HCT116 (cell line): ENCODE measurements around the gene TPM4. TPM values are rescaled to one million over a fixed set of nuclear protein-coding genes. Genes with fewer than 3 reads are reported as not detected.

Experiments
- ATAC-seq: fragments of 200-7000 bp; cut with Tn5 transposase; 2 replicates; pipeline ENCODE4 v1.9.1; 2020; ENCODE audit warnings: mild to moderate bottlenecking, moderate library complexity
- BruUV-seq: library from RNA; stranded (reverse); fragments of 400-500 nt; replicated peaks from 2 replicates; lab custom pipeline; 2021; lab: Mats Ljungman, UMichigan
- CTCF ChIA-PET: fragments of 300-600 bp; sonication (Branson Sonifier 250); formaldehyde crosslinking; loops from one replicate; lab custom pipeline; 2021; ENCODE audit warnings: antibody characterized with exemption; lab: Charles Lee
- POLR2A ChIA-PET: fragments of 300-600, 350-600 bp; sonication (Branson Sonifier 250); formaldehyde crosslinking; loops from one replicate; lab custom pipeline; 2021; ENCODE audit warnings: antibody characterized with exemption; lab: Charles Lee
- RAD21 ChIA-PET, 2 experiments: fragments of 300-600 bp; sonication (Branson Sonifier 250); formaldehyde crosslinking; loops; one replicate each; lab custom pipeline; 2023; ENCODE audit warnings: low total read pairs in 2 of 2; ENCODE audit not compliant: uncharacterized antibody in 2 of 2, unreplicated experiment in 2 of 2, low non-redundant PET in 1 of 2; lab: Charles Lee
- DNase-seq: peaks from one replicate; pipeline ENCODE4 v3.0.0-alpha.2; 2010; ENCODE audit warnings: low read depth, low spot score
- H2AFZ ChIP-seq: fragments of 200-600 bp; shearing (Covaris generic), sonication (generic); 2 replicates; pipeline ENCODE4 v1.6.1; 2017; ENCODE audit warnings: low read depth, mixed run types, mixed read lengths, antibody characterized with exemption, low read length; ENCODE audit not compliant: poor library complexity, severe bottlenecking
- H3K27ac ChIP-seq: 2 replicates; pipeline ENCODE4 v1.5.1; 2012; ENCODE audit warnings: low read depth, low read length
- H3K27me3 ChIP-seq: fragments of 200-600 bp; sonication (generic); 2 replicates; pipeline ENCODE4 v1.6.1; 2016; ENCODE audit warnings: mixed run types, low read length, mixed read lengths; ENCODE audit not compliant: insufficient read depth
- H3K36me3 ChIP-seq, 2 experiments: fragments of 200-500 bp in 1 of 2; fragments of 200-600 bp in 1 of 2; sonication (Bioruptor generic) in 1 of 2; sonication (generic) in 1 of 2; 2 replicates each; pipeline versions ENCODE4 v1.5.1 to v1.6.1; 2014 to 2016; ENCODE audit warnings: low read length in 2 of 2, inconsistent platforms in 1 of 2, mixed read lengths in 1 of 2, mixed run types in 1 of 2; ENCODE audit not compliant: insufficient read depth in 2 of 2, control insufficient read depth in 1 of 2
- H3K4me1 ChIP-seq, 2 experiments: fragments of 200-600 bp in 1 of 2; sonication (generic) in 1 of 2; 2 replicates each; pipeline versions ENCODE4 v1.5.1 to v1.6.1; 2012 to 2017; ENCODE audit warnings: low read length in 2 of 2, inconsistent platforms in 1 of 2, mild to moderate bottlenecking in 1 of 2, mixed read lengths in 1 of 2, mixed run types in 1 of 2, moderate library complexity in 1 of 2; ENCODE audit not compliant: insufficient read depth in 2 of 2, control insufficient read depth in 1 of 2
- H3K4me2 ChIP-seq: fragments of 200-600 bp; sonication (generic); 2 replicates; pipeline ENCODE4 v1.6.1; 2017; ENCODE audit warnings: mixed run types, low read length, mixed read lengths
- H3K4me3 ChIP-seq, 2 experiments: fragments of 200-600 bp in 1 of 2; sonication (generic) in 1 of 2; replicated peaks in 1 of 2; 2 replicates each; pipeline ENCODE4 v1.5.1; 2011 to 2016; ENCODE audit warnings: low read length in 2 of 2, control low read depth in 1 of 2, low read depth in 1 of 2, mild to moderate bottlenecking in 1 of 2, mixed read lengths in 1 of 2, mixed run types in 1 of 2
- H3K79me2 ChIP-seq: fragments of 200-600 bp; sonication (generic); 2 replicates; pipeline ENCODE4 v1.6.1; 2017; ENCODE audit warnings: mild to moderate bottlenecking, mixed run types, low read length, moderate library complexity, mixed read lengths; ENCODE audit not compliant: insufficient read depth
- H3K9ac ChIP-seq: fragments of 200-600 bp; sonication (generic); 2 replicates; pipeline ENCODE4 v1.6.1; 2016; ENCODE audit warnings: low read length, mixed read lengths
- H3K9me2 ChIP-seq: fragments of 200-600 bp; sonication (generic), shearing (Covaris generic); 2 replicates; pipeline ENCODE4 v1.6.1; 2017; ENCODE audit warnings: mixed run types, mild to moderate bottlenecking, moderate library complexity; ENCODE audit not compliant: insufficient read depth
- H3K9me3 ChIP-seq, 2 experiments: fragments of 200-500 bp in 1 of 2; fragments of 200-600 bp in 1 of 2; sonication (Bioruptor generic) in 1 of 2; sonication (generic) in 1 of 2; 2 replicates each; pipeline ENCODE4 v1.6.1; 2014 to 2017; ENCODE audit warnings: low read length in 2 of 2, mixed read lengths in 2 of 2, inconsistent platforms in 1 of 2, low read depth in 1 of 2, mild to moderate bottlenecking in 1 of 2, mixed run types in 1 of 2, moderate library complexity in 1 of 2; ENCODE audit not compliant: control insufficient read depth in 1 of 2, insufficient read depth in 1 of 2
- H4K20me1 ChIP-seq: fragments of 200-600 bp; sonication (generic), shearing (Covaris generic); 2 replicates; pipeline ENCODE4 v1.6.1; 2017; ENCODE audit warnings: mixed run types, mild to moderate bottlenecking, moderate library complexity; ENCODE audit not compliant: insufficient read depth
- CEBPB ChIP-seq: IDR thresholded peaks from 2 replicates; pipeline ENCODE4 v1.6.1; 2012; ENCODE audit warnings: low read depth
- ELF1 ChIP-seq: IDR thresholded peaks from 2 replicates; pipeline ENCODE4 v1.6.1; 2012; ENCODE audit warnings: low read depth, borderline replicate concordance
- EZH2phosphoT487 ChIP-seq: fragments of 200-600 bp; IDR thresholded peaks from 2 replicates; pipeline ENCODE4 v1.6.1; 2018; ENCODE audit warnings: antibody characterized with exemption, borderline replicate concordance
- JUND ChIP-seq: IDR thresholded peaks from 2 replicates; pipeline ENCODE4 v1.6.1; 2012
- MAX ChIP-seq: IDR thresholded peaks from 2 replicates; pipeline ENCODE4 v1.6.1; 2012
- POLR2A ChIP-seq: IDR thresholded peaks from 2 replicates; pipeline ENCODE4 v1.7.0; 2011; ENCODE audit warnings: borderline replicate concordance; ENCODE audit not compliant: insufficient read depth, insufficient read length; ENCODE audit errors: extremely low read depth
- POLR2AphosphoS5 ChIP-seq: IDR thresholded peaks from 2 replicates; pipeline ENCODE4 v1.6.1; 2011; ENCODE audit warnings: mild to moderate bottlenecking, low read depth, low read length, moderate library complexity
- SIN3A ChIP-seq: IDR thresholded peaks from 2 replicates; pipeline ENCODE4 v1.6.1; 2012; ENCODE audit warnings: low read depth
- SRF ChIP-seq: IDR thresholded peaks from 2 replicates; pipeline ENCODE4 v1.6.1; 2012; ENCODE audit warnings: low read depth
- ZNF274 ChIP-seq: fragments of 200-500 bp; sonication (Bioruptor generic); IDR thresholded peaks from 2 replicates; pipeline ENCODE4 v1.6.1; 2014; ENCODE audit warnings: mild to moderate bottlenecking, low read depth, low read length, inconsistent platforms
- intact Hi-C: fragments of 100-400 bp; cut with micrococcal nuclease; formaldehyde crosslinking; loops from 2 replicates; pipeline ENCODE4 v1.10.0; 2022
- total RNA-seq: library from RNA; stranded (reverse); gene quantifications from one replicate; pipeline ENCODE4 v1.2.1, GENCODE V29; 2021; ENCODE audit not compliant: unreplicated experiment
- TF ChIP-seq, protein P1 (sequence below), 3 experiments: fragments of 200-600 bp in 1 of 3; sonication (generic) in 1 of 3; IDR thresholded peaks in 2 of 3; conservative IDR thresholded peaks in 1 of 3; 2 replicates each; pipeline ENCODE4 v1.5.1; 2012 to 2017; ENCODE audit warnings: low read depth in 2 of 3, low read length in 2 of 3, antibody characterized with exemption in 1 of 3, borderline replicate concordance in 1 of 3, control low read depth in 1 of 3, mild to moderate bottlenecking in 1 of 3, mixed read lengths in 1 of 3, mixed run types in 1 of 3, moderate library complexity in 1 of 3; ENCODE audit not compliant: insufficient read depth in 1 of 3

Gene TPM4
- total RNA-seq, 1 experiment from 2014 or later: 275 TPM

- Histone ChIP-seq H3K9me3 (no peaks in the 10 kb centered on the region), H2AFZ (no peak overlapping the region), H3K27me3 (no peaks in the 10 kb centered on the region), H4K20me1 (no peaks in the 10 kb centered on the region), H3K79me2 (peaks cover 81% of the 10 kb centered on the region), H3K36me3 (peaks cover 35 to 60% of the 10 kb centered on the region in 2 experiments; a peak in 3 of 4 replicates), H3K27ac (no peak overlapping the region), H3K4me3 (no peak overlapping the region), H3K4me1 (peaks cover 11% of the 10 kb centered on the region in 2 experiments), H3K4me2 (no peak overlapping the region), H3K9ac (no peak overlapping the region), H3K9me2 (no peaks in the 10 kb centered on the region)
- ChIA-PET RAD21 (no interaction called here), CTCF (interaction anchor here (1.5 kb wide), 1 partner anchor 43 kb away, joined by 3 read pairs; no protein-coding TSS in a partner anchor), POLR2A (interaction anchor here (0.7 kb wide), 1 partner anchor 248 kb away, joined by 3 read pairs; no protein-coding TSS in a partner anchor)
- no peak for ATAC-seq
- no peak for DNase-seq
- no peak for TF ChIP-seq ZNF274
- no peak for TF ChIP-seq SRF
- no peak for TF ChIP-seq JUND
- TF ChIP-seq MAX: no peak
- no peak for TF ChIP-seq ELF1
- TF ChIP-seq, protein P1, sequence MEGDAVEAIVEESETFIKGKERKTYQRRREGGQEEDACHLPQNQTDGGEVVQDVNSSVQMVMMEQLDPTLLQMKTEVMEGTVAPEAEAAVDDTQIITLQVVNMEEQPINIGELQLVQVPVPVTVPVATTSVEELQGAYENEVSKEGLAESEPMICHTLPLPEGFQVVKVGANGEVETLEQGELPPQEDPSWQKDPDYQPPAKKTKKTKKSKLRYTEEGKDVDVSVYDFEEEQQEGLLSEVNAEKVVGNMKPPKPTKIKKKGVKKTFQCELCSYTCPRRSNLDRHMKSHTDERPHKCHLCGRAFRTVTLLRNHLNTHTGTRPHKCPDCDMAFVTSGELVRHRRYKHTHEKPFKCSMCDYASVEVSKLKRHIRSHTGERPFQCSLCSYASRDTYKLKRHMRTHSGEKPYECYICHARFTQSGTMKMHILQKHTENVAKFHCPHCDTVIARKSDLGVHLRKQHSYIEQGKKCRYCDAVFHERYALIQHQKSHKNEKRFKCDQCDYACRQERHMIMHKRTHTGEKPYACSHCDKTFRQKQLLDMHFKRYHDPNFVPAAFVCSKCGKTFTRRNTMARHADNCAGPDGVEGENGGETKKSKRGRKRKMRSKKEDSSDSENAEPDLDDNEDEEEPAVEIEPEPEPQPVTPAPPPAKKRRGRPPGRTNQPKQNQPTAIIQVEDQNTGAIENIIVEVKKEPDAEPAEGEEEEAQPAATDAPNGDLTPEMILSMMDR (IDR thresholded peaks at IDR 0.05 in 2 of 3, conservative IDR thresholded peaks at IDR 0.05 in 1 of 3; ENCODE audit: borderline replicate concordance in 1 of 3, insufficient read depth in 1 of 3, low read depth in 2 of 3, low read length in 2 of 3): no peak
- TF ChIP-seq POLR2AphosphoS5: no peak
- TF ChIP-seq SIN3A: no peak
- no peak for TF ChIP-seq CEBPB
- TF ChIP-seq POLR2A: no peak
- TF ChIP-seq EZH2phosphoT487: no peak
- intact Hi-C loops: no loop called here
- no TSS peak for BruUV-seq
Observed at GRCh38 chr19:16084067-16084685, 7.9 kb downstream of the TPM4 start.
